ENCODE results near the gene NNMT. TPM values are rescaled to one million over a fixed set of nuclear protein-coding genes. Genes with fewer than 3 reads are reported as not detected.

Gene NNMT
- total and polyA plus RNA-seq, 9 of the 15 experiments (the other 6 are each of a cell fraction or from before 2014, with no cell fraction given): 6.1 to 15.0 (median 11.2) TPM

GRCh38 chr11:114256176-114256966, 39.8 kb upstream of the NNMT start (continued):
- TF ChIP-seq CUX1 (CRISPR knock-in tag; IDR thresholded peaks at IDR 0.05) (no peak), MECOM (CRISPR knock-in tag; IDR thresholded peaks at IDR 0.05) (no peak), THRAP3 (IDR thresholded peaks at IDR 0.05; ENCODE audit: borderline replicate concordance) (no peak), MCM5 (IDR thresholded peaks at IDR 0.05; ENCODE audit: low read depth) (no peak), CXXC5 (CRISPR knock-in tag; IDR thresholded peaks at IDR 0.05) (no peak), BRF2 (IDR thresholded peaks at IDR 0.05; ENCODE audit: borderline replicate concordance, insufficient read depth, insufficient read length) (no peak), FOXJ3 (CRISPR knock-in tag; IDR thresholded peaks at IDR 0.05) (no peak)

All from K562 (cell line).